Measurements from ENCODE around the gene PODNL1.

PODNL1 gene

GRCh38 chr19:13959141-13959961, 21.1 kb upstream of the PODNL1 start:
- no peaks in the 10 kb centered on the region for H3K4me1 ChIP-seq (ENCODE audit: insufficient read depth, low read length)
- H2AFZ ChIP-seq (ENCODE audit: low read depth, low read length), result no peak overlapping the region
- H3K4me3 ChIP-seq (ENCODE audit: low read length), result no peak overlapping the region
- no peaks in the 10 kb centered on the region for H3K27me3 ChIP-seq (ENCODE audit: insufficient read depth, low read length)
- peaks cover 70% of the 10 kb centered on the region for H3K36me3 ChIP-seq (ENCODE audit: insufficient read depth, low read length)
- no peaks in the 10 kb centered on the region for H3K9me3 ChIP-seq (ENCODE audit: low read length)

GRCh38 chr19:13958043-13958442, 19.8 kb upstream of the PODNL1 start:
- peaks cover 69% of the 10 kb centered on the region for H3K36me3 ChIP-seq (ENCODE audit: insufficient read depth, low read length)

GRCh38 chr19:13957051-13957450, 18.8 kb upstream of the PODNL1 start:
- H3K4me1 ChIP-seq (ENCODE audit: insufficient read depth, low read length), result peaks cover 7% of the 10 kb centered on the region
- H3K36me3 ChIP-seq (ENCODE audit: insufficient read depth, low read length), result peaks cover 66% of the 10 kb centered on the region
- no peaks in the 10 kb centered on the region for H3K9me3 ChIP-seq (ENCODE audit: low read length)
- H3K27me3 ChIP-seq (ENCODE audit: insufficient read depth, low read length), result no peaks in the 10 kb centered on the region
- H3K4me3 ChIP-seq (ENCODE audit: low read length), result no peak overlapping the region
- H2AFZ ChIP-seq (ENCODE audit: low read depth, low read length), result no peak overlapping the region

More at GRCh38 chr19:13958043-13958442, 19.8 kb upstream of the PODNL1 start:
- Histone ChIP-seq H3K27me3 (ENCODE audit: insufficient read depth, low read length) (no peaks in the 10 kb centered on the region), H2AFZ (ENCODE audit: low read depth, low read length) (no peak overlapping the region), H3K9me3 (ENCODE audit: low read length) (no peaks in the 10 kb centered on the region), H3K4me3 (ENCODE audit: low read length) (no peak overlapping the region), H3K4me1 (ENCODE audit: insufficient read depth, low read length) (peaks cover 7% of the 10 kb centered on the region)

GRCh38 chr19:13956365-13956744, 18.1 kb upstream of the PODNL1 start:
- H2AFZ ChIP-seq (ENCODE audit: low read depth, low read length), result no peak overlapping the region
- H3K27me3 ChIP-seq (ENCODE audit: insufficient read depth, low read length), result no peaks in the 10 kb centered on the region
- H3K4me3 ChIP-seq (ENCODE audit: low read length), result no peak overlapping the region
- peaks cover 7% of the 10 kb centered on the region for H3K4me1 ChIP-seq (ENCODE audit: insufficient read depth, low read length)
- no peaks in the 10 kb centered on the region for H3K9me3 ChIP-seq (ENCODE audit: low read length)
- peaks cover 66% of the 10 kb centered on the region for H3K36me3 ChIP-seq (ENCODE audit: insufficient read depth, low read length)

GRCh38 chr19:13955662-13956364, 17.6 kb upstream of the PODNL1 start:
- no peak overlapping the region for H3K4me3 ChIP-seq (ENCODE audit: low read length)
- H3K4me1 ChIP-seq (ENCODE audit: insufficient read depth, low read length), result peaks cover 7% of the 10 kb centered on the region
- H3K27me3 ChIP-seq (ENCODE audit: insufficient read depth, low read length), result no peaks in the 10 kb centered on the region
- no peaks in the 10 kb centered on the region for H3K9me3 ChIP-seq (ENCODE audit: low read length)
- peaks cover 64% of the 10 kb centered on the region for H3K36me3 ChIP-seq (ENCODE audit: insufficient read depth, low read length)
- H2AFZ ChIP-seq (ENCODE audit: low read depth, low read length), result no peak overlapping the region

- H2AFZ ChIP-seq (ENCODE audit: low read depth, low read length), result no peak overlapping the region
- H3K27me3 ChIP-seq (ENCODE audit: insufficient read depth, low read length), result no peaks in the 10 kb centered on the region
- no peaks in the 10 kb centered on the region for H3K9me3 ChIP-seq (ENCODE audit: low read length)
- no peak overlapping the region for H3K4me3 ChIP-seq (ENCODE audit: low read length)
- peaks cover 49% of the 10 kb centered on the region for H3K36me3 ChIP-seq (ENCODE audit: insufficient read depth, low read length)
- peaks cover 7% of the 10 kb centered on the region for H3K4me1 ChIP-seq (ENCODE audit: insufficient read depth, low read length)
Measured at GRCh38 chr19:13954185-13954584, 16.0 kb upstream of the PODNL1 start.

GRCh38 chr19:13952931-13953531, 14.8 kb upstream of the PODNL1 start:
- no peaks in the 10 kb centered on the region for H3K9me3 ChIP-seq (ENCODE audit: low read length)
- peaks cover 38% of the 10 kb centered on the region for H3K36me3 ChIP-seq (ENCODE audit: insufficient read depth, low read length)
- H3K4me3 ChIP-seq (ENCODE audit: low read length), result peak overlapping the region; percentile 89
- H3K4me1 ChIP-seq (ENCODE audit: insufficient read depth, low read length), result peaks cover 7% of the 10 kb centered on the region
- H3K27me3 ChIP-seq (ENCODE audit: insufficient read depth, low read length), result no peaks in the 10 kb centered on the region
- H2AFZ ChIP-seq (ENCODE audit: low read depth, low read length), result no peak overlapping the region

- H3K4me3 ChIP-seq (ENCODE audit: low read length), result peak within 1 kb of the TSS; percentile 89
- no peaks in the 10 kb centered on the region for H3K9me3 ChIP-seq (ENCODE audit: low read length)
- H3K27me3 ChIP-seq (ENCODE audit: insufficient read depth, low read length), result no peaks in the 10 kb centered on the region
- peak within 1 kb of the TSS; percentile 35 for H2AFZ ChIP-seq (ENCODE audit: low read depth, low read length)
- peaks cover 31% of the 10 kb centered on the region for H3K36me3 ChIP-seq (ENCODE audit: insufficient read depth, low read length)
- H3K4me1 ChIP-seq (ENCODE audit: insufficient read depth, low read length), result peaks cover 7% of the 10 kb centered on the region
Measured at GRCh38 chr19:13952154-13952930, 14.1 kb upstream of the PODNL1 start, which contains the start of gene DCAF15. Gene DCAF15 (plus strand): TSS chr19:13952509. CDS start chr19:13952513, 4 bp downstream.

- Histone ChIP-seq H2AFZ (ENCODE audit: low read depth, low read length) (peak overlapping the region; percentile 35), H3K27me3 (ENCODE audit: insufficient read depth, low read length) (no peaks in the 10 kb centered on the region)
Measured at GRCh38 chr19:13951799-13952153, 13.6 kb upstream of the PODNL1 start.

GRCh38 chr19:13951043-13951442, 12.8 kb upstream of the PODNL1 start:
- Histone ChIP-seq H3K9me3 (ENCODE audit: low read length) (no peaks in the 10 kb centered on the region), H3K27me3 (ENCODE audit: insufficient read depth, low read length) (no peaks in the 10 kb centered on the region), H2AFZ (ENCODE audit: low read depth, low read length) (no peak overlapping the region), H3K4me3 (ENCODE audit: low read length) (no peak overlapping the region), H3K36me3 (ENCODE audit: insufficient read depth, low read length) (peaks cover 18% of the 10 kb centered on the region), H3K4me1 (ENCODE audit: insufficient read depth, low read length) (peaks cover 7% of the 10 kb centered on the region)

More at GRCh38 chr19:13951799-13952153, 13.6 kb upstream of the PODNL1 start:
- peaks cover 25% of the 10 kb centered on the region for H3K36me3 ChIP-seq (ENCODE audit: insufficient read depth, low read length)
- H3K4me3 ChIP-seq (ENCODE audit: low read length), result peak overlapping the region; percentile 51
- peaks cover 7% of the 10 kb centered on the region for H3K4me1 ChIP-seq (ENCODE audit: insufficient read depth, low read length)
- no peaks in the 10 kb centered on the region for H3K9me3 ChIP-seq (ENCODE audit: low read length)

- Histone ChIP-seq H2AFZ (ENCODE audit: low read depth, low read length) (no peak overlapping the region), H3K4me3 (ENCODE audit: low read length) (no peak overlapping the region), H3K27me3 (ENCODE audit: insufficient read depth, low read length) (no peaks in the 10 kb centered on the region), H3K4me1 (ENCODE audit: insufficient read depth, low read length) (no peaks in the 10 kb centered on the region), H3K9me3 (ENCODE audit: low read length) (no peaks in the 10 kb centered on the region), H3K36me3 (ENCODE audit: insufficient read depth, low read length) (no peaks in the 10 kb centered on the region)
Measured at GRCh38 chr19:13946414-13946813, 8.2 kb upstream of the PODNL1 start.

- Histone ChIP-seq H2AFZ (ENCODE audit: low read depth, low read length) (no peak overlapping the region), H3K4me1 (ENCODE audit: insufficient read depth, low read length) (peaks cover 12% of the 10 kb centered on the region), H3K36me3 (ENCODE audit: insufficient read depth, low read length) (no peaks in the 10 kb centered on the region), H3K27me3 (ENCODE audit: insufficient read depth, low read length) (no peaks in the 10 kb centered on the region), H3K4me3 (ENCODE audit: low read length) (no peak overlapping the region), H3K9me3 (ENCODE audit: low read length) (no peaks in the 10 kb centered on the region)
Measured at GRCh38 chr19:13942023-13942684, 3.9 kb upstream of the PODNL1 start.
